Fibroblast of the conjunctiva (primary cell): Measurements from ENCODE around the gene UBE2J2.

Source experiments
- DNase-seq: peaks from one replicate; pipeline ENCODE4 v3.0.0-alpha.2; 2010; ENCODE audit warnings: low read depth

UBE2J2 gene

GRCh38 chr1:1280782-1281481 is 7.3 kb upstream of the UBE2J2 start:
- DNase-seq = no peak

GRCh38 chr1:1279028-1279427 is 5.4 kb upstream of the UBE2J2 start:
- no peak for DNase-seq

GRCh38 chr1:1278620-1279019 is 5.0 kb upstream of the UBE2J2 start:
- no peak for DNase-seq

- no peak for DNase-seq
Observed at GRCh38 chr1:1275836-1276235, 2.2 kb upstream of the UBE2J2 start.

GRCh38 chr1:1274931-1275431 is 1.3 kb upstream of the UBE2J2 start:
- no peak for DNase-seq

- no peak for DNase-seq
Observed at GRCh38 chr1:1274299-1274930, 761 bp upstream of the UBE2J2 start.

- no peak for DNase-seq
Observed at GRCh38 chr1:1273209-1273511, 494 bp downstream of the UBE2J2 start.

- DNase-seq = no peak
Observed at GRCh38 chr1:1272341-1273208, 1.1 kb downstream of the UBE2J2 start.

GRCh38 chr1:1270813-1271212 is 2.8 kb downstream of the UBE2J2 start:
- no peak for DNase-seq

GRCh38 chr1:1268284-1268682 is 5.4 kb downstream of the UBE2J2 start:
- DNase-seq = no peak

GRCh38 chr1:1267488-1268283 is 6.0 kb downstream of the UBE2J2 start:
- DNase-seq = no peak

- DNase-seq = peak; percentile 78
Observed at GRCh38 chr1:1264868-1265272, 8.8 kb downstream of the UBE2J2 start.

GRCh38 chr1:1264026-1264425 is 9.6 kb downstream of the UBE2J2 start:
- DNase-seq = no peak

GRCh38 chr1:1262758-1263157 is 10.9 kb downstream of the UBE2J2 start:
- DNase-seq = no peak

- no peak for DNase-seq
Observed at GRCh38 chr1:1262071-1262470, 11.6 kb downstream of the UBE2J2 start.

GRCh38 chr1:1260843-1261560 is 12.7 kb downstream of the UBE2J2 start:
- DNase-seq = no peak

GRCh38 chr1:1259951-1260600 is 13.6 kb downstream of the UBE2J2 start:
- DNase-seq = no peak

GRCh38 chr1:1259540-1259939 is 14.1 kb downstream of the UBE2J2 start:
- DNase-seq = no peak

- no peak for DNase-seq
Observed at GRCh38 chr1:1259119-1259488, 14.6 kb downstream of the UBE2J2 start.

- DNase-seq = no peak
Observed at GRCh38 chr1:1256956-1257871, 16.4 kb downstream of the UBE2J2 start.
